HG03342 (cell line): ENCODE results near the gene PTPRU.
"Not testable (repeated sequence)": the region's sequence is repeated elsewhere in the genome, so short reads cannot be mapped to it uniquely, and the experiment has no call there.

Experiments
- ATAC-seq: cut with Tn5 transposase; IDR thresholded peaks from one replicate; pipeline ENCODE4 v1.9.1; 2021; ENCODE audit warnings: mild to moderate bottlenecking, moderate library complexity; ENCODE audit not compliant: unreplicated experiment

Gene PTPRU

DNA sequence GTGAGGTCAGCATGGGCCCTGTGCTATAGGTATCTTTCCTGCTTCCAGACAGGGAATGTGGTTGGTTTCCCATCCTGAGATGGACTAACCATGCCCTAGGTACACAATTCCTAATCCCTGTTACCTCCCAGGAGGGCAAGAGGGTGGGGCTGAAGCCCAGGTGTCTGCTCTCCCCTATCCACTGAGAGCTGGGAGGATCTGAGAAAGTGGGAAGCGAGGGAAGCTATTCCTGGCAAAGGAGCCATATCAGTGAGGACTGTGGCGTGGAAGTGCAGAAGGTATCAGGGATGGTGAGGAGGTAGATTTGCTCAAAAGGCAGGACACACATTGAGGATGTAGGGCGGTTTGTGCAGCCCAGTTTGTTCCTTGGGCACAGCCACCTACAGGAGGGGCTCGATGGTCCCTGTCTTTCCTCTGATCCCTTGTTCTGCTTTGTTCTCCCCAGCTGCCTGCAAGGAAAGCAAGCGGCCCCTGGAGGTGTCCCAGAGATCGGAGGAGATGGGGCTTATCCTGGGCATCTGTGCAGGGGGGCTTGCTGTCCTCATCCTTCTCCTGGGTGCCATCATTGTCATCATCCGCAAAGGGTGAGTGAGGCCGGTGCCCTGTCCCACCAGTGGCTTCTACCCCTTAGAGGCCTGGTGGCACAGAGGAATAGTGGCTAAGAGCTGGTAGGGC lies 48.1 kb downstream of the PTPRU start:
- no peak for ATAC-seq

- no peak for ATAC-seq
These were observed 48.7 kb downstream of the PTPRU start for GRCh38 chr1:29284961-29285560.

- ATAC-seq: no peak
These were observed 49.4 kb downstream of the PTPRU start for GRCh38 chr1:29285771-29286170.

DNA sequence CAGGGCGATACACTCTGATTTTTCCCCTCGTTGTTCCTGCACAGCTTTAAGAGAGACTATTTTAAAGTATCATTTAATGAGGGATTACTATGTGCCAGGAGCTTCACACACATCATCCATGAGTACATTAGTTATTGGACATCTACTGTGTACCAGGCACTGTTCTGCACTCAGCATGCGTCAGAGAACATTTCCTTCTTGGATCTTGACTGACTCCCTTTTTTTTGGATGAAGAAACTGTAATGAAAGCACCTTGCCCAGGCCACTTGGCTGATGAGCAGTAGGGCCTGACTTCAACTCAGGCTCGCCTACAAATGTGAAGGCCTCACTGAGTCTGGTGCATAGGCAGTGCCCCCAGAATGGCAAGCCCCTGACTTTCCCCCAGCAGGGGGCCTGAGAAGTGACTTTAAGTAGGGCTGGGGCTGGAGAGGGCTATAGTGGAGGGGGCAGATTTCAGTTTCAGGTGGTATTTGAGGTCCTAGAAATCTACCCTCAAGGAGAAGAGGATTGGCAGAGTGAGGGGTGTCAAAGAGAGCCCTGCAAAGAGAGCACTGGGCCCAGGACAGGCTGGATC lies 50.0 kb downstream of the PTPRU start:
- ATAC-seq: no peak

DNA sequence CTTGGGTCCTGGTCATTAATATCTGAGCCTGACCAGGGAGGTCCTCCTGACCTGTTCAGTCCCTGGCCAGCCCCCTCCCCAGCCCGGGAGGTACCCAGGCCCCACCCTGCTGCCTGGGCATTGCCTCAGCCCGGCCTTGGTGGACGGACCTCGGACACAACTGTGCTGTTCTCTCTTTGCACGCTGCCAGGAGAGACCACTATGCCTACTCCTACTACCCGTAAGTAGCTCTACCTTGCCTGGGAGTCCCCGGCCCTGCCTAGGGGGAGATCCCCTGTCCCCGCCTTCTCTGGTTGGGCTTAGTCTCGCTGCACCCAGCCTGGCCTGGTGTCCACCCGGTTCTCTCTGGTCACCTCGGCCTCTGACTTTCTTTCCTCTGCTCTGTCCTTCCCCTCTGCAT lies 53.2 kb downstream of the PTPRU start:
- ATAC-seq: no peak

DNA sequence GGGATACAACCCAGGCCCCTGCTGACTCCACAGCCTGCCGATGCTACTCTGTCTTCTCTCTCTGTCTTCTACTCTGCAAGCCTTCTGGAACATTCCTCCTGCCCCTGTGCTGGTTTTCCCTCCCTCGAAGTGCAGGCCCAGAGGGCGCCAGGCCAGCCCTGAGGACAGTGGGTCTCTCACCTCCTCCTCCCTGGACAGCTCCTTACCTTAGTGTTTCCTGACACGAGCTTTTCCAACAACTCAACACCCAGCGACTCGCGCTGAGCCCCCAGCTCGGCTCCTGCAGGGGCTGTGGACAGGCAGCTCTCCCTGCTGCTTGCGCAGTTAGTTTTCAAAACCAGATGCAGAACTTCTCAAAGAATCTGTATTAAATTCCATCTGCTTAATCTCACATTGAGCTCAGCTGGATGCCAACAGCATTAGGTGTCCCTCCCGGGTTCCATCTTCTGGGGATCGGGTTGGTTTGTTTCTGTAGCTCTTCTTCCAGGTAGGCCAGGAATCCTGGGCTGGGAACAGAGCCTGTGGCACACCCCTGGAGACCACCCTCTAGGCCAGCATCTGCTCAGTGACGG lies 54.2 kb downstream of the PTPRU start:
- no peak for ATAC-seq

DNA sequence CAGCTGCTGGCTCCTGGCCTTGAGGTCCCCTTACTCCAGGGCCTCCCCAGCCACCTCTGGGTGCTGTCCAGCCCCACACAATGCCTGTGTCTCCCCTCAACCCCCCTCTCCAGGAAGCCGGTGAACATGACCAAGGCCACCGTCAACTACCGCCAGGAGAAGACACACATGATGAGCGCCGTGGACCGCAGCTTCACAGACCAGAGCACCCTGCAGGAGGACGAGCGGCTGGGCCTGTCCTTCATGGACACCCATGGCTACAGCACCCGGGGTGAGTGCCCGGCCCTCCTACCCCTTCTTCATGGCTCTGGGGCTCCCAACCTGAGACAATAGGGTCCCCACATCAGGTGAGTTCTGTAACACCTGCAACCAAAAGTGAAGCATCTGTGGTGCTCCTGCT lies 55.4 kb downstream of the PTPRU start:
- no peak for ATAC-seq

DNA sequence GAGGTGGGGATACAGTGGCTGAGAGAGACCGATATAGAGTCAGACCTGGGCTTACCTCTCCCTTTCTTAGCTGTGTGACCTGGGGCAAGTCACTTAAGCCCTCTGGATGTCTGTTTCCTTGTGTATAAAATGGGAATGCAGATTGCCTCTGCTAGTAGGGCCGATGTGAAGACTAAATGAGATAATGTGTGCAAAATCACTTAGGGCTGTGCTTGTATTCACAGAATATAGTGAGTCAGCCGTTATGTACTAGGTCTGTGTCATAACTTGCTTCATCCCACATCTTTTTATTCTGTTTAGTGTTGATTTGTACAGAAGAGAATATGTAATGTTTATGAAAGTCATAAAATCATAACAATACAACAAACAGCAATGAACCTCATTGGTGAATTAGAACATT lies 56.0 kb downstream of the PTPRU start:
- ATAC-seq: no peak

DNA sequence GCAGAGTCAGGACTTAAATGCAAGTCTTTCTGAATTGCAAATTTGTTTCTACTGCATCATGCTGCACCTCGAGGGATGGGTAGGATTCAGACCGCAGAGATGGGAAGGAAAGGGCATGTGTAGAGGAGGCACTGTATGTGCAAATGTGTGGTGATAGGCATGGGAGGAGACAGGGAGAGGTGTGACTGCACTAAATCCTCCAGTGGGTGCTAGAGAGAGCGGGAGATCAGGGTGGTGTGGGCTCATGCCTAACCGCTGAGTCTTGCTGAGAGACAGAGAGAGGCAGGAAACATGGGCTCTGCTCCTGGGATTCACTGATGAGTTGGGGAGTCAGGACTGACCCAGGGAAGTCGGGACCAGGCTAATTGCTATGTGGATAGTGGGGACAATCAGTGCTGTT lies 61.1 kb downstream of the PTPRU start:
- ATAC-seq: no peak

GRCh38 chr1:29298246-29298645 lies 61.9 kb downstream of the PTPRU start:
- no peak for ATAC-seq

DNA sequence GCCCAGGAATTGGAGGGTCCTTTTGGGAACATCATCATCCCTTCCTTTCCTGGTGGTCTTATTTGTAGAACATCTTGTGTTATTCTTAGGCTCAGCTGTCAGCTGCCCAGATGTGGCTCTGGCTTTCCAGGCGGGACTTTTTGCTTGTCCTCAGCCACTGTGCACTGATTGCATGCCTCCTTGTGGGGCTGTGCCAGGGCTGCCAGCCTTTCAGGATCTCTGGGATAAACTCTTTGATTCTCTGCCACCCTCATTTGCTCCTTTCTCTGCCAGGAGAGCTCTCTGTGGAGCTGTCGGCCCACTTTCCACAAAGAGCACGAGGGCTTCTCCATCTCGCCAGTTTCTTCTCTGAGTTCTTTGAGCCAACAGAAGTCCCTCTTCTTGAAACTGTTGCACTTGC lies 63.1 kb downstream of the PTPRU start:
- ATAC-seq: no peak

GRCh38 chr1:29301732-29302131 lies 65.4 kb downstream of the PTPRU start:
- not testable (repeated sequence) for ATAC-seq

- ATAC-seq: no peak
These were observed 67.1 kb downstream of the PTPRU start for GRCh38 chr1:29303201-29304024.

GRCh38 chr1:29304025-29304684 lies 67.8 kb downstream of the PTPRU start:
- ATAC-seq: no peak

- ATAC-seq: no peak
These were observed 69.6 kb downstream of the PTPRU start for GRCh38 chr1:29305943-29306342.

- no peak for ATAC-seq
These were observed 70.3 kb downstream of the PTPRU start for GRCh38 chr1:29306471-29307140.

- no peak for ATAC-seq
These were observed 72.8 kb downstream of the PTPRU start for GRCh38 chr1:29309075-29309474.

DNA sequence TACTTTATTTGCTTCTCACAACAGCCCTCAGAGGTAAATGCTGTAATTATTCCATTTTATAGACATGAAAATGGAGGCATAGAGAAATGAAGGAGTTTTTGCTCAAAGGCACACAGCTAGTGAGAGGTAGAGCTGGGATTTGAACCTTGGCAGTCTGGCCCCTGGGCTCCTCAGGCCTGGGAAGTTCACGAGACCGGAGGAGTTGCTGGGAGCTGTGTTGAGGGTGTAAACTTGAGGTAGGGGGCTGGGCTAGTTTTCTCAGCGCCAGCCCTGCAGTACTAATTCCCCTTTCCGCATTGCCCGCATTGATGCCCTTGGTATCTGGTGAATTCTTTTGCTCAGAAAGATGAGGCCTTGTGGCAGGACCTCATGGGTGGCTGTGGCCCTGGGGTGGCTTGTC lies 73.3 kb downstream of the PTPRU start:
- no peak for ATAC-seq

DNA sequence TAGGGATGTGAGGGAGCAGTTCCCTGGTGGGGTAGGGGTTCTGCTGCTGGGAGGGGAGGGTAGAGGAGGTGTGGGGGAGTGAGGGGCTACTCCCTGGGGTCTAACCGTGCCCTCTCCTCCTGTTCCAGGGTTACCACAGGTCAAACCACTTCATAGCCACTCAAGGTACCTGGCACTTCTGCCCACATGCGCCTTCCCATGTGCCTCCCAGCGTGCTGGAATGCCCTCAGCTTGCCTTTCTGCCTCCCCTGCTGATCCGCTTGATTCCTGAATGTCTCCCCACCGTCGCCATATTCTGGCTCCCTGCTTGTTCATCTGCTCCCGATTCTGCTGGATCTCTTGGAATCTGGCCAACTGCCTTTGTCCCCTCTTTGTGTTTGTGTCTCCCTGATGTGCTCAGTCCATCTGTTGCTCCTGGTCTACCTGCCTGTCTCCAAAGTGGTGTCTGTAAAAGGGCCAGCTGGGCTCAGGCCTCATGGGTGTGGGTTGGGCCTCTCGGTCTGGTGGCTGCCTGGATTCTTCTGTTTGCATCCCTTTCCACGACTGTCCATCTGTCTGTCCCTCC lies 74.4 kb downstream of the PTPRU start:
- ATAC-seq: no peak
